GM18517 (cell line): ENCODE measurements around the gene NCEH1.

Source experiments
- ATAC-seq: cut with Tn5 transposase; IDR thresholded peaks from one replicate; pipeline ENCODE4 v1.9.1; 2021; ENCODE audit warnings: mild to moderate bottlenecking, moderate library complexity; ENCODE audit not compliant: unreplicated experiment

The NCEH1 gene

GRCh38 chr3:172591125-172591605 is 119.7 kb downstream of the NCEH1 start:
- no peak for ATAC-seq

- no peak for ATAC-seq
These were observed 124.4 kb downstream of the NCEH1 start for GRCh38 chr3:172586436-172586835.

DNA sequence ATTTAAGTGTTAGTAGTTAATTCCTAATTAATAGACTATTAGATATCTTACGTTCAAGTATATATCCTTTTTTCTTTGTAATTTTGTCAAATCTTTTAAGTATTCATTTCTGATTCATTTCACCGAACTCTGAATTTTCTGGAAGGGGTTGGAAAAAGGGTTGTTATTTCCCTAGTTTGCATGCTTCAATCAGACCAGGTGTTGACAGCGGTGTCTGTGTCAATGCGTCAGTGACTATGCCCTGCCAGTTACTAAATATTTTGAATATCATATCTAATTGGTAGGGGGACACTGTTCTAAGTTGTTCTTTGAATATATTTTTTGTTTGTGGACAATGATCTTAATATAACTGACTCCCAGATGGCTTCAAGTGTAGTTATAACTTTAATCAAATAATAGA is 124.9 kb downstream of the NCEH1 start:
- ATAC-seq, result no peak

GRCh38 chr3:172582712-172583111 is 128.2 kb downstream of the NCEH1 start:
- ATAC-seq, result no peak

- ATAC-seq, result no peak
These were observed 129.1 kb downstream of the NCEH1 start for GRCh38 chr3:172581757-172582166.

DNA sequence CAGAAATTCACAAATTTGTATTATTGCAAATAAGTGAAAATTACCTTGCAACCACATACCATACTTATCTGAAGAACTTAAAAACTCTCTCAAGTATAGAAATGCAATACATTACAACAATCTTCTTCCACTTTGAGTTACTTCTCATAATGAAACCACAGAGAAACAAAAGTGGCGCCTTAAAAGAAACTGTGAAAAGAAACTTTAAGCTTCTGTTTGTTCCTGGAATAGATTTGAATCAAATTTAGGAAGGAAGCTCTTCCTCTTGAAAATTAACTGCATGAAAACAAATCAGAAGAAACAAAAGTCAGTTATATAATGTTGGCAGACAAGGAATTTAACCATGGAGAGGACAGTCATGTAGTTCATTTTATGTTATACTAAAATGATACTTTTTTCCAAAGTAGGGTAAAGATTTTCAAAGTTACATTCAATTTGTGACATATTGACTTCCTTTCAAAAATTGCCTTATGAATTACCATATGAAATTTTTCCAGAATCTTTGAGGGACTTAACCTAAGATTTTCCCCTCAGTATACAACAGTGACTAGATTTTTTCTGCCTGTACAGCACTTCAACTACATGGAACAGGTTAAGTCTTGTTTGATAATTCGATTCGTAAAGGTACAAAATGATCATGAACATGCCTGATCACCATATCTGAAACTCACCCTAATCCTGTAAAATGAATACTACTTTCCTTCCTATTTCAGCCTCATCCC is 130.0 kb downstream of the NCEH1 start:
- ATAC-seq, result peak; percentile 89
